HG03280 (cell line): Measurements from ENCODE around the gene REV3L.
A peak's percentile ranks its signal among the peaks of the same experiment; 100 is the strongest.
"Not testable (repeated sequence)": the region's sequence is repeated elsewhere in the genome, so short reads cannot be mapped to it uniquely, and the experiment has no call there.

ENCODE experiments used
- ATAC-seq: cut with Tn5 transposase; IDR thresholded peaks from one replicate; pipeline ENCODE4 v1.9.1; 2021; ENCODE audit warnings: mild to moderate bottlenecking, moderate library complexity; ENCODE audit not compliant: unreplicated experiment

Gene REV3L

DNA sequence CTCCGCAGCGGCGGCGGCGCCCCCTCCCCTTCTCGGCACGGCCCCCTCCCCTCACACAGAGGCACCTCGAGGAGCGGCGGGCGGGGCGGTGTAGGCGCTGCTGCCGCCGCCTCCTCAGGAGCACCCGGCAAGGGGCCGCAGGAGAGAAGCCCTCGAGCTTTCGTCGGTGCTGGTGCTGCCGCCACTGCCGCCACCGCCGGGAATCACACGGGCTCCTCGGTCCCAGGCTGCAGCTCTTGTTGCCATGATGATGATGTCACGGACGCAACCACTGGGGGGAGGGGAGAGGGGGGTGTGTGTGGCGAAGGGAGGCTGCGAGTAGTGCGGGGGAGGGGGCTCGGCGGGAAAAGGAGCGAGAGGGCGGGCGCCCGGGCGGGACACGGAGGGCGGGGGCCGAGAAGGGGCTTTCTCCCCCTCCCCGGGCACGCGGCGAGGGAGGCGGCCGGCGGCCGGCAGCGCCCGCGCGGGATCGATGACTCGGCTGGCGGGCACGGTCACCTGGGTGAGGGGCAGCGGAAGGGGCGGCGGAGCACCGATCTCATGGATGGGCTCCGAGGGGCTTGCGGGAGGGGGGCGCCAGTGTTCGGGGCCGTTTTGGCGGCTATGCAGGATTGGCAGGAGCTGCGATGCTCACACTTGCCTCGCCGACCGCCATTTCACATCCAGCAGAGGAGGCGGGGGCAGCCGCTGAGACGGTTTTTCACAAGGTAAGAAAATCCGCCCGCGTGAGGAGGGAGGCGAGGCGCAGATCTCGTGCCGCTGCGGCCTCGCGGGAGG is at the start of gene REV3L:
TSS of gene REV3L (minus strand) at position 260 of the 777 bp plus-strand sequence. CDS start 330 bp downstream, outside the sequence.
- ATAC-seq: peak; percentile 33

GRCh38 chr6:111531185-111531584 is 48.2 kb upstream of the REV3L start:
- no peak for ATAC-seq

DNA sequence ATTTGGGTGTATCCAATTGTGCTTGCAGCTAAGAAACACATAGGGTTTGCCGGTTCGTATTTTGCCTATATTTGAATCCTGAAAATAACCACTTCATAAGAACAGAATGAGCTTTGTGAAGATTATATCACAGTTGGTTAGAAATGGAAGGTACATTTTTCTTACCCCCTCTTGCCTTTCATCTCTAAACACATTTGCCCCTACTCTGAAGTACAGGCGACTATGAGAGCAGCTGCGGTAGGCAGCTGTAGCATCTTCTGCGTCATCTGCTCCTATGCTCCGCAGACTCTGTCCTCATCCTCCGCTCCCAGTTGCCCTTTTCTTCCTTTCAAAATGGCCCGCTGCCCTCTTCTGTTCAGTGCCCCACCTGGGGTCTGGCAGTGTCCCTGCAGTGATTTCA is 47.6 kb upstream of the REV3L start:
- ATAC-seq: no peak

DNA sequence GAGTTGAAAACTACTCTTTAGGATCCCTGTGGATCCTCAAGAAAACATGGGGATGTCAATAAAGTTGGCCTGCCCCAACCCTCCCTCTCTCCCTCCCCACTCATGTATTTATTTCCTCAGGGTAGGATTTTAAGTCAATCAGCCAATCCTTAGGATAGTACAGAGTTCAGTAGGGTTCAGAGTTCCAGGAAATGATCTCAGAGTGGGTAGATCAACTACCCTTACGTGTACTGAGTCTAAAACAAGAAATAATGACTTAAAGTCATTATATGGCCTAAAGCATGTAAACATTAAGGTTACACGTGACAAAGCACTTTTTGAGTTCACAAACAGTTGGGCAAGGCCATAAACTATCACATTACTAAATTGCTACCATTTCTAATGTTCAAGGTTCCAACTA is 47.2 kb upstream of the REV3L start:
- ATAC-seq: no peak

DNA sequence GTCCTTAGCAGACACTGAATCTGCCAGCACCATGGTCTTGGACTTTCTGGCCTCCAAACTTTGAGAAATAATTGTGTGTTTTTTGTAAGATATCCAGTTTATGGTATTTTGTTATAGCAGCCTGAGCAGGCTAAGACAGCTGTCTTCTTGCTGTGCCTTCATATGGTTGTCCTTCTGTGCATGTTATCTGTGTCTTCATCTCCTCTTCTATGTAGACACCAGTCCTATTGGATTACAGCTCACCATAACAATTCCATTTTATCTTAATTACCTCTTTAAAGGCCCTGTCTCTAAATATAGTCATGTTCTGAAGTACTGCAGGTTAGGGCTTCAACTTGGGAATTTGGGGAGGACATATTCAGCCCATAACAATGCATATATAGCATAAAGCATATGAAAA is 44.3 kb upstream of the REV3L start:
- ATAC-seq: no peak

DNA sequence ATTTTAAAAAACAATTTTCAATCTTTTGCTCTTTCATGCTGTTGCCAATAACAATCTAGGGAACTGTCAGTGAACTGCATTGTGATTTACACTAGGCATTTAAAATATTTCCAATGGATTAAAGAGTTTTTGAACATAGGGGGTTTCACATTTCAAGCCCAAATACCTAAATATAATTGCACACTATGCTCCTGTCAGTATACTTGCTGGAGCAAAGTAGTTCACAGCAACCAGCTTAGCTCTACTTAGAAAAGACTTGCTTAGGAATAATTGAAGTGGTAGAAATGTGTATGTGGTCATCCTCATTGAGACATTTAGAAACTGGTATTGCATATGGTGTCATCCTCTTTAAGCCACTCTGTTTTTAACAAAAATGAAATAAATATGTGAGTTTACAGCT is 41.7 kb upstream of the REV3L start:
- ATAC-seq: no peak

GRCh38 chr6:111524252-111524651 is 41.2 kb upstream of the REV3L start:
- no peak for ATAC-seq

- no peak for ATAC-seq
Measured at GRCh38 chr6:111523484-111524167, 40.6 kb upstream of the REV3L start.

- no peak for ATAC-seq
Measured at GRCh38 chr6:111522393-111523020, 39.5 kb upstream of the REV3L start.

- no peak for ATAC-seq
Measured at GRCh38 chr6:111521497-111522270, 38.7 kb upstream of the REV3L start.

- no peak for ATAC-seq
Measured at GRCh38 chr6:111520524-111520923, 37.5 kb upstream of the REV3L start.

GRCh38 chr6:111517965-111518364 is 34.9 kb upstream of the REV3L start:
- no peak for ATAC-seq

DNA sequence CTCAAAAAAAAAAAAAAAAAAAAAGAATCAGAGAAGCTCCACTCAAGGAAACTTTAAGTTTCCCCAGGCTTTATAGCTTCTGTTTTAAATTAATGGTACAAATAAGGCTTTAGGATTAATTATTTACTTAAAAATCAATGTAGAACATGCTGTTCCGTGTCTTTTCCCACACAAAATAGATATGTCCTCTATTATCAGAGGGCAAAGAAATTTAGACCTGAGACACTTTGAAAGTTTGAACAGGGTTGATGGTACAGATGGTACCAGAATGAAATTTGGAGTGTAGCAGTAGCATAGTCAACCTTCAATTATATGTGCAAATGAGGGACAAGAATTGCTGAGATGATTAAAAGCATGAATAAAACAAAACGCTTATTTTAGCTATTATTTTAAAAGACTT is 32.2 kb upstream of the REV3L start:
- no peak for ATAC-seq

DNA sequence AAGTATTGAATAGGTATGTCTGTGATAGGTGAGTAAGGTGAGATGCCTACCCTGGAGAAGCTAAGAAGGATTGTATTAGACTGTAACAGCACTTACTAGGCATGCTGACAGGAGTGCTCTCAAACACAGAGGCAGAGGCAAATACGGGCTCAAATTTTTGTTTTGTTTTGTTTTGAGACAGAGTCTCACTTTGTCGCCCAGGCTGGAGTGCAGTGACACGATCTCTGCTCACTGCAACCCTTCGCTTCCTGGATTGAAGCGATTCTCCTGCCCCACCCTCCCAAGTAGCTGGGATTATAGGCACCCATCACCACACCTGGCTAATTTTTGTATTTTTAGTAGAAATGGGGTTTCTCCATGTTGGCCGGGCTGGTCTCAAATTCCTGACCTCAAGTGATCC is 31.5 kb upstream of the REV3L start:
- ATAC-seq: not testable (repeated sequence)

DNA sequence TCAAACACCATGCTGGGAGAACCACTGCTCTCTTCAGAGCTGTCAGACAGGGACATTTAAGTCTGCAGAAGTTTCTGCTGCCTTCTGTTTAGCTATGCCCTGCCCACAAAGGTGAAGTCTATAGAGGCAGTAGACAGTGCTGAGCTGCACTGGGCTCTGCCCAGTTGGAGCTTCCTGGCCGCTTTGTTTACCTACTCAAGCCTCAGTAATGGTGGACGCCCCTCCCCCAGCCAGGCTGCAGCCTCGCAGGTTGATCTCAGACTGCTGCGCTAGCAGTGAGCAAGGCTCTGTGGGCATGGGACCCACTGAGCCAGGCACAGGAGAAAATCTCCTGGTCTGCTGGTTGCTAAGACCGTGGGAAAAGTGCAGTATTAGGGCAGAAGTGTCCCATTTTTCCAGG is 24.2 kb upstream of the REV3L start:
- ATAC-seq: not testable (repeated sequence)

- ATAC-seq: not testable (repeated sequence)
Measured at GRCh38 chr6:111505498-111505897, 22.5 kb upstream of the REV3L start.

GRCh38 chr6:111503660-111504059 is 20.6 kb upstream of the REV3L start:
- ATAC-seq: no peak

DNA sequence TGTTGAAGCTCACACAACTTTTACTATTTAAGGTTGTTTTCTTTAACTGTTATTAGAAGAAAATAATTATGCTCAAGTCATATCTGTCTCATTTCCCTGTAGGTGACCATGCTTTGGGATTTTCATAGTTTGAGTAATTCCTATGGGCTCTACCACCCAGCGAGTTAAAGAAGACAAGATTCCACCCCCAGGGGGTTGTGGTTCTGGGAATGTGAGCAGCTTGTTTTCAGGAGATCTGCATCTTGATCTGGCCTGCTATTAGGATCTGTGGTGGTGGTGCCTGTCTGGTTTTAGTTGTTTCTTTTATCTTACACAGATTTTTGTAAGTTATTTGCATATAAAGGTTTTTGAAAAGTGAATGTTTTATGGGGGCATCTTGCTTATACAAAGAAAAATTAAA is 20.2 kb upstream of the REV3L start:
- no peak for ATAC-seq

- ATAC-seq: no peak
Measured at GRCh38 chr6:111502154-111502553, 19.1 kb upstream of the REV3L start.

DNA sequence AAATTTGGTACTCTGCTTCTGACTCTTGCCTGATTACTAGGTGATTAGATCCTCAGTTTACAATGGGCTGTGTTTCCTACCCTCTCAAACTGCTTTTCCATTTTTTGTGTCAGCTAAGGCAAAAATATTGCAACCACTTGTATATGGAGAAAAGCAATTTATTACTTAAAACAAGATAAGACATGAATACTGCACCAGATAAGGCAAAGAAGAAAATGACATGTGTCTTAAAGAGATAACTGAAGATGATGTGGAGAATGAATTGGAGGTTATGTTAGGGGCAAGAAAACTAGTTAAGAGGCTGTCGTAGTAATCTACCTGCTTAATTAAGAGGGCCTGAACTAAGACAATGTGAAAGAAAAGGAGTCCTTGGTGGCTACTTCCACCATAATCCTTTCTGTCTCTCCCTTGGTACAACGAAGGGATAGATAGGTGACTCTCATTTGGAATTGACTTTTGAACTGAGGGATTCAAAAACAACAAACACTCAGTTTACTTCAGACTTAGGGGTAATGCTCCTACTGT is 16.3 kb upstream of the REV3L start:
- ATAC-seq: no peak
